GM23248 (cell line): Measurements from ENCODE around the gene MRPS2.
"Not testable (repeated sequence)": the region's sequence is repeated elsewhere in the genome, so short reads cannot be mapped to it uniquely, and the experiment has no call there.

Experiments
- EZH2 ChIP-seq: fragments of 200-600 bp; sonication (generic); IDR thresholded peaks from 2 replicates; pipeline ENCODE4 v1.6.1; 2018; ENCODE audit warnings: antibody characterized with exemption, mild to moderate bottlenecking; ENCODE audit not compliant: insufficient read depth, poor library complexity, severe bottlenecking
- EZH2phosphoT487 ChIP-seq: fragments of 200-600 bp; sonication (generic); IDR thresholded peaks from 2 replicates; pipeline ENCODE4 v1.6.1; 2018; ENCODE audit warnings: antibody characterized with exemption, moderate library complexity, mild to moderate bottlenecking, low read depth; ENCODE audit not compliant: insufficient read depth

DNA sequence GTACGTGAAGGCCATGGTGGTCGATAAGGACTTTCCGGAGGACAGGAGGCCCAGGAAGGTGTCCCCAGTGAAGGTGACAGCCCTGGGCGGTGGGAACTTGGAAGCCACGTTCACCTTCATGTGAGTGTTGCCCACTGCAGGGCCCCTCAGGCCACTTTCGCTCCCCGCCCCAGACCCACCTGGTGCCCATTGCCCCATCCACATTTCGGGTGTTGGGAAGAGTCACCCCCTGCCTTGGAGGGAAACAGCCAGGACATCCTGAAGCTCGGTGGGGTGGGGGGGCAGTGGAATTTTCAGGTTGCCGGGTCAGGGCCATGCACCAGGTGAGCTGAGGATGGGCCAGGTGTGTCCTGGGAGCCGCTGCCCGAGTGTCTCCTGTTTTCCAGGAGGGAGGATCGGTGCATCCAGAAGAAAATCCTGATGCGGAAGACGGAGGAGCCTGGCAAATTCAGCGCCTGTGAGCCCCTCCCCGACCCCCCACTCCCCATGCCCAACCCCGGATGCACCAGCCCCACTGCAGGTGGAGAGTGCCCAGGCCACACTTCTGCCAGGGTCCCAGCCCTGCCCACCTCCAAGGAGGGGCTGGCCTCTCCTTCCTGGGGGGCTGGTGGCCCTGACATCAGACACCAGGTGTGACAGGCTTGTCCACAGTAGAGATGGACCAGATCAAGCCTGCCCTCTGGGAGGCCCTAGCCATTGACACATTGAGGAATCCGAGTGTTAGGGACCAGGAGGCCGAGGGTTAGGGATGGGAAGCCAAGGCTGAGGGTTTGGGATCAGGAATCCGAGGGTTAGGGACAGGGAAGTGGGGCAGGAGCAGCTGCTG, 46.5 kb downstream of the MRPS2 start:
- TF ChIP-seq EZH2, EZH2phosphoT487: not testable (repeated sequence)
